ENCODE data around the gene ARVCF.

ARVCF gene

DNA sequence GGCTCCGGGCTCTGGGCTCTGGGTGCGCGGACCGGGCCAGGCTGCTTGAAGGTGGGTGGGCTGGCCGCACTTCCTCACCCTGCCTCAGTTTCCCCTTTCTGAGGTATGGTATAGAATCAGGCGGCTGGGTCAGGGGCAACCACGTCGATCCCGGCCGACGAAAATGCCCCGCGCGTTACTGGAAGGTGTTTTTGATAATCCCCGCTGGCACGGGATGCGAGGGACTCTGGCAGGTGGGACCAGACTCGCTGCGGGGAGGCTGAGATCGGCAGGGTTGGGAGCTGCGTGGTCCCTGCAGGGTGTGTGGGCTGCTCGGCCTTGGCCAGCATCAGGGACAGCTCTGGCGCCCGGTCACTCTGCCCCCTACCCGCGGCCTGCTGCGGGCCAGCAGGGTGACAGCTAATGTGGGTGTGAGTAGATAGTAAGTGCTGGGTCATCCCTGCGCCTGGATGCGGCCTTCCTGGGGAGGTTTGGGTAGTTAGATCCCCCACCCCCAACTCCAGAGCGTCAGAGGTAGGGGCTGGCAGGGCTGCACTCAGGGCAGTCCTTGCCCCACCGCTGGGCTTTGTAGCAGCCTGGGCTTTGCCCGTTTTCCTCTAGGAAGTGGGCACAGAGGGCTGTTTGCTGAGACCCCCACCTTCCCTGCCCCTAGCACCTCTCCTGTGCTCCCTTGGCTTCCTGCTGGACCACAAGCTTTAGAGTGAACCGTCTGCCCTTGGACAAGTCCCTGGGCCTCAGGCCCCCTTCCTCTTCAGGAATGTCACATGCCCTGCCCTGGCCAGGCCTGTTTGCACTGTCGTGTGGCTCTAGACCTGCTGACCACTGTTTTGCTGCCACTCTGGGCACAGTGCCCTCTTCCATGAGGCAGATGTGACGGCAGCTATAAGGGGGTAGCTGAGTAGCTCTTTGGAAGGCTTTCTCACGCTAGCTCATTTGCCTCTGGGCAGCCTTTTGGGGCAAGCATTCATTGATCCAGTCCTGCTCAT is 4.9 kb upstream of the ARVCF start:
- Histone ChIP-seq H4K91ac (ENCODE audit: low read depth, low read length, poor library complexity) (no peak overlapping the region), H3K4me2 (ENCODE audit: insufficient read depth, low read length, poor library complexity, severe bottlenecking) (peak overlapping the region; percentile 99), H3K79me1 (ENCODE audit: low read depth, low read length) (no peaks in the 10 kb centered on the region), H3K23ac (ENCODE audit: low read depth, low read length, poor library complexity) (peak overlapping the region; percentile 95), H3K4me1 (ENCODE audit: control insufficient read depth in 2 of 2, insufficient read depth in 1 of 2, low read depth in 1 of 2, low read length in 2 of 2) (peaks cover 8 to 16% of the 10 kb centered on the region in 2 donors), H2AK5ac (ENCODE audit: low read depth, low read length) (peak overlapping the region; percentile 64), H3K4ac (ENCODE audit: low read length) (peak overlapping the region; percentile 71), H3K27me3 (ENCODE audit: control insufficient read depth in 3 of 3, insufficient read depth in 3 of 3, low read depth in 1 of 3, low read length in 3 of 3) (peaks cover 4 to 32% (median 29%) of the 10 kb centered on the region in 3 experiments), H3K27ac (replicated peaks; ENCODE audit: low read length) (no peak overlapping the region), H3K4me3 (ENCODE audit: low read length in 2 of 2) (peak overlapping the region; percentile 92 to 97), H3K9me3 (replicated peaks in 1 of 2; ENCODE audit: control insufficient read depth in 2 of 2, insufficient read depth in 1 of 2, low read depth in 1 of 2, low read length in 2 of 2) (no peaks in the 10 kb centered on the region), H3K14ac (ENCODE audit: low read length) (peak overlapping the region; percentile 63), H4K8ac (ENCODE audit: low read depth, low read length) (no peak overlapping the region), H2BK12ac (ENCODE audit: low read length) (no peak overlapping the region), H2AFZ (ENCODE audit: low read length) (peak overlapping the region; percentile 91), H2BK5ac (ENCODE audit: low read length) (no peak overlapping the region), H3K36me3 (replicated peaks in 1 of 2; ENCODE audit: control insufficient read depth in 2 of 2, insufficient read depth in 2 of 2, low read length in 2 of 2) (no peaks in the 10 kb centered on the region), H2BK15ac (ENCODE audit: low read length) (no peak overlapping the region), H2BK120ac (ENCODE audit: low read depth, low read length) (no peak overlapping the region), H3K9ac (ENCODE audit: low read depth, low read length, poor library complexity) (peak overlapping the region; percentile 87), H3K18ac (ENCODE audit: low read length) (peak overlapping the region; percentile 95)
- no CpG with 5 or more reads among the region's 36 CpGs for WGBS, 2 donors (ENCODE audit: extremely low coverage in 2 of 2, insufficient read length in 2 of 2, insufficient replicate concordance in 1 of 2)
- DNase-seq (ENCODE audit: low spot score): no peak

- H2BK15ac ChIP-seq (ENCODE audit: low read length): no peak within 1 kb of the TSS
- peaks cover 8 to 16% of the 10 kb centered on the region in 2 donors for H3K4me1 ChIP-seq (ENCODE audit: control insufficient read depth in 2 of 2, insufficient read depth in 1 of 2, low read depth in 1 of 2, low read length in 2 of 2)
- H3K4ac ChIP-seq (ENCODE audit: low read length): peak within 1 kb of the TSS; percentile 71
- H2BK120ac ChIP-seq (ENCODE audit: low read depth, low read length): no peak within 1 kb of the TSS
- H3K4me3 ChIP-seq (ENCODE audit: low read length in 2 of 2): peak within 1 kb of the TSS; percentile 92 to 97
- no peak within 1 kb of the TSS for H2BK12ac ChIP-seq (ENCODE audit: low read length)
- H3K4me2 ChIP-seq (ENCODE audit: insufficient read depth, low read length, poor library complexity, severe bottlenecking): peak within 1 kb of the TSS; percentile 99
- H2AK5ac ChIP-seq (ENCODE audit: low read depth, low read length): peak within 1 kb of the TSS; percentile 64
- peak; percentile 92 for DNase-seq (ENCODE audit: low spot score)
- H3K9ac ChIP-seq (ENCODE audit: low read depth, low read length, poor library complexity): peak within 1 kb of the TSS; percentile 93
- H3K79me1 ChIP-seq (ENCODE audit: low read depth, low read length): no peaks in the 10 kb centered on the region
- peaks cover 3 to 36% (median 32%) of the 10 kb centered on the region in 3 experiments for H3K27me3 ChIP-seq (ENCODE audit: control insufficient read depth in 3 of 3, insufficient read depth in 3 of 3, low read depth in 1 of 3, low read length in 3 of 3)
- WGBS, 2 donors (ENCODE audit: extremely low coverage in 2 of 2, insufficient read length in 2 of 2, insufficient replicate concordance in 1 of 2): no CpG with 5 or more reads among the region's 61 CpGs
- no peak within 1 kb of the TSS for H2BK5ac ChIP-seq (ENCODE audit: low read length)
- H4K8ac ChIP-seq (ENCODE audit: low read depth, low read length): no peak within 1 kb of the TSS
- no peaks in the 10 kb centered on the region for H3K36me3 ChIP-seq (replicated peaks in 1 of 2; ENCODE audit: control insufficient read depth in 2 of 2, insufficient read depth in 2 of 2, low read length in 2 of 2)
- H3K14ac ChIP-seq (ENCODE audit: low read length): peak within 1 kb of the TSS; percentile 63
- H3K9me3 ChIP-seq (replicated peaks in 1 of 2; ENCODE audit: control insufficient read depth in 2 of 2, insufficient read depth in 1 of 2, low read depth in 1 of 2, low read length in 2 of 2): no peaks in the 10 kb centered on the region
- no peak within 1 kb of the TSS for H3K27ac ChIP-seq (replicated peaks; ENCODE audit: low read length)
- peak within 1 kb of the TSS; percentile 95 for H3K18ac ChIP-seq (ENCODE audit: low read length)
- peak within 1 kb of the TSS; percentile 95 for H3K23ac ChIP-seq (ENCODE audit: low read depth, low read length, poor library complexity)
- H2AFZ ChIP-seq (ENCODE audit: low read length): peak within 1 kb of the TSS; percentile 91
- no peak within 1 kb of the TSS for H4K91ac ChIP-seq (ENCODE audit: low read depth, low read length, poor library complexity)
These were observed 4.0 kb upstream of the ARVCF start, which contains the start of gene TANGO2 for GRCh38 chr22:20020533-20021195. Gene TANGO2, plus strand, starts transcription at chr22:20021110. Its CDS starts 15,689 bp downstream, at chr22:20036799.

DNA sequence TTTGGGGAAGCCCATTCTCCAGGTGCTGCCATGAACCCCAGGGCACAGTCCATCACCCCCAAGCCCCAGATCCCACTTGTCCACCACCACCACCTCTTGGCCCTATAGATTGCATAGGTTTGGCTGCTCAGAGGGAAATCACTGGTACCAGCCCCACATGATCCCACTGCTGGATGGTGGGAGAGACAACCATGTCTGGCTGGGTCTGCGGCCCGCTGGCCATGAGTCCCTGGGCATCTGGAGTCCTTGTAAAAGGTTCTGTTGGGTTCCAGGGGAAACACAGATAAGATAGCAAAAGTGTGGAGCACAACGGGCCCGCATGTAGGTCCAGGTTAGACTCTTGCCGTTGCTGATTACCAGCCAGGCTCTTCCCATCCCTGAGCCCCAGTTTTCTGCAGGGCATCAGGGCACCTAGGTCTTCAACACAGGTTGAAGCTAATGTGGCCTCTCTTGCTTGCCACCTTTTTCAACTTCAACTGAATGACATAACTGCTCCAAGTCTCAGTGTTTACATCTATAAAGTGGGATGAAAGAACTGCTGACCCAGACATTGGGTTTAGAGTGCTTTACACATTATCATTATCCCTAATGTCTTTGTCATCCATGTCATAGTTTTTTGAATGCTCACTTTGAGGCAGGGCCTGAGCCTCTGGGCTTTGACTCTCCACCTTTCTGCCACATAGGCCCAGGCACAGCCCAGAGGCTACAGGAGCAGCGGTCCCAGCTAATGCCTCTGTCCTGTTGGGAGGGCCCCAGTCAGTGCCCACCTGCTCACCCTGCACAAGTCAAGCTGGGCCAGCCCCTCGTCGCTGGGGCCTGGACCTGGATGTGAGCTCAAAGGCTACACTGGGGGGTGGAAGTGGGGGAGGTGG is 3.3 kb upstream of the ARVCF start:
- DNase-seq (ENCODE audit: low spot score): no peak
- H3K23ac ChIP-seq (ENCODE audit: low read depth, low read length, poor library complexity): no peak overlapping the region
- no peak overlapping the region for H2BK15ac ChIP-seq (ENCODE audit: low read length)
- no peak overlapping the region for H3K4me2 ChIP-seq (ENCODE audit: insufficient read depth, low read length, poor library complexity, severe bottlenecking)
- no peaks in the 10 kb centered on the region for H3K79me1 ChIP-seq (ENCODE audit: low read depth, low read length)
- no peak overlapping the region for H3K9ac ChIP-seq (ENCODE audit: low read depth, low read length, poor library complexity)
- H3K27ac ChIP-seq (replicated peaks; ENCODE audit: low read length): no peak overlapping the region
- H3K4ac ChIP-seq (ENCODE audit: low read length): no peak overlapping the region
- H4K91ac ChIP-seq (ENCODE audit: low read depth, low read length, poor library complexity): no peak overlapping the region
- peak overlapping the region in 1 of 2 donors; percentile 97 for H3K4me3 ChIP-seq (ENCODE audit: low read length in 2 of 2)
- no peak overlapping the region for H2BK120ac ChIP-seq (ENCODE audit: low read depth, low read length)
- H2AK5ac ChIP-seq (ENCODE audit: low read depth, low read length): no peak overlapping the region
- H3K4me1 ChIP-seq (ENCODE audit: control insufficient read depth in 2 of 2, insufficient read depth in 1 of 2, low read depth in 1 of 2, low read length in 2 of 2): peaks cover 8 to 16% of the 10 kb centered on the region in 2 donors
- no peak overlapping the region for H2BK5ac ChIP-seq (ENCODE audit: low read length)
- H3K36me3 ChIP-seq (replicated peaks in 1 of 2; ENCODE audit: control insufficient read depth in 2 of 2, insufficient read depth in 2 of 2, low read length in 2 of 2): no peaks in the 10 kb centered on the region
- peaks cover 3 to 44% (median 40%) of the 10 kb centered on the region in 3 experiments for H3K27me3 ChIP-seq (ENCODE audit: control insufficient read depth in 3 of 3, insufficient read depth in 3 of 3, low read depth in 1 of 3, low read length in 3 of 3)
- no peak overlapping the region for H3K14ac ChIP-seq (ENCODE audit: low read length)
- H4K8ac ChIP-seq (ENCODE audit: low read depth, low read length): no peak overlapping the region
- H2BK12ac ChIP-seq (ENCODE audit: low read length): no peak overlapping the region
- H3K18ac ChIP-seq (ENCODE audit: low read length): no peak overlapping the region
- no peaks in the 10 kb centered on the region for H3K9me3 ChIP-seq (replicated peaks in 1 of 2; ENCODE audit: control insufficient read depth in 2 of 2, insufficient read depth in 1 of 2, low read depth in 1 of 2, low read length in 2 of 2)
- peak overlapping the region; percentile 91 for H2AFZ ChIP-seq (ENCODE audit: low read length)
- WGBS, 2 donors (ENCODE audit: extremely low coverage in 2 of 2, insufficient read length in 2 of 2, insufficient replicate concordance in 1 of 2): no CpG with 5 or more reads among the region's 8 CpGs

Data from neuronal stem cell (in vitro differentiated cells).